Heart left ventricle (tissue), 16 donors: ENCODE data around the gene SERINC5. TPM values are rescaled to one million over a fixed set of nuclear protein-coding genes. Genes with fewer than 3 reads are reported as not detected.
A peak's percentile ranks its signal among the peaks of the same experiment; 100 is the strongest.

Experiments
- ATAC-seq, 4 donors: fragments of 200-7000 bp; cut with Tn5 transposase; one replicate each; pipeline ENCODE4 v1.9.1; 2020 to 2022; ENCODE audit warnings: moderate library complexity in 4 of 4, mild to moderate bottlenecking in 3 of 4, moderate number of reproducible peaks in 1 of 4
- DNase-seq, 5 donors: peaks; one replicate each; pipeline ENCODE4 v3.0.0-alpha.2; 2020
- H3K27ac ChIP-seq, 12 donors: fragments of 200-600 bp; sonication (generic) in 4 of 12; one replicate each; pipeline versions ENCODE4 v1.5.0 to v1.8.0; 2016 to 2022; ENCODE audit warnings: mild to moderate bottlenecking in 2 of 12
- H3K27me3 ChIP-seq, 9 donors: fragments of 200-600 bp; sonication (generic) in 2 of 9; one replicate each; pipeline versions ENCODE4 v1.5.1 to v1.8.0; 2016 to 2022; ENCODE audit warnings: mild to moderate bottlenecking in 3 of 9
- H3K36me3 ChIP-seq, 9 donors: fragments of 200-600 bp; sonication (generic) in 2 of 9; one replicate each; pipeline versions ENCODE4 v1.5.0 to v1.8.0; 2018 to 2022; ENCODE audit warnings: mild to moderate bottlenecking in 2 of 9
- H3K4me1 ChIP-seq, 12 donors: fragments of 200-600 bp; sonication (generic) in 4 of 12; one replicate each; pipeline versions ENCODE4 v1.5.0 to v1.8.0; 2016 to 2022; ENCODE audit warnings: mild to moderate bottlenecking in 3 of 12
- H3K4me3 ChIP-seq, 12 donors: fragments of 200-600 bp; sonication (generic) in 4 of 12; one replicate each; pipeline versions ENCODE4 v1.5.0 to v1.8.0; 2017 to 2022; ENCODE audit warnings: mild to moderate bottlenecking in 9 of 12, moderate library complexity in 4 of 12
- H3K9me3 ChIP-seq, 12 donors: fragments of 200-600 bp; sonication (generic) in 4 of 12; one replicate each; pipeline versions ENCODE4 v1.5.0 to v1.8.0; 2016 to 2022; ENCODE audit warnings: mild to moderate bottlenecking in 1 of 12
- CTCF ChIP-seq, 12 donors: fragments of 200-600 bp; sonication (generic) in 4 of 12; IDR thresholded peaks; one replicate each; pipeline versions ENCODE4 v1.5.0 to v1.8.0; 2018 to 2022; ENCODE audit warnings: antibody characterized with exemption in 12 of 12, mild to moderate bottlenecking in 5 of 12
- POLR2A ChIP-seq, 2 donors: fragments of 450-650 bp; IDR thresholded peaks; one replicate each; pipeline ENCODE4 v1.6.1; 2017; ENCODE audit warnings: antibody characterized with exemption in 2 of 2, mild to moderate bottlenecking in 2 of 2, moderate library complexity in 2 of 2
- intact Hi-C, 10 donors: fragments of 100-400 bp; cut with DNase I; formaldehyde crosslinking; loops; one replicate each; pipeline versions ENCODE4 v1.11.1 to v1.14.2; 2022
- polyA plus RNA-seq, 2 donors: library from polyadenylated mRNA; stranded (reverse); fragments of 200-250 nt; gene quantifications; one replicate each; pipeline ENCODE4 v1.2.3, GENCODE V29; 2013
- total RNA-seq, 9 donors: library from RNA; depleted of rRNA in 2 of 9; stranded (reverse); fragments of >200 nt in 2 of 9; fragmentation: NEBNext Ultra II Directional in 3 of 9; extraction: Animal tissue kit (Norgen Biotek cat#: 25700) in 3 of 9; gene quantifications; one replicate each; pipeline versions ENCODE4 v1.1.0 to v1.2.4, GENCODE V29; 2016 to 2023
- donor health status: ischemic (EF 13 %, LVEDD 7.1; RV severe dilation, severe dysfunction).
- donor health status: healthy with polysubstance abuse.
- donor health status: DM: no; HTN: yes; CAD: no.
- donor health status: DM: no; HTN: no; CAD: no.
- donor health status: ischemic (EF 25% LVEDD 6.9; RV normal size, moderate dysfunction).
- donor health status: ischemic (EF 25% LVEDD 5.7; RV mildly dilated, moderate dysfunction).
- donor health status: healthy.
- donor health status: DM: yes; HTN: yes; CAD: no.
- donor health status: ischemic (EF 35%, LVEDD 5.7; RV mildly dilated, moderate dysfunction).
- donor health status: nonischemic (EF 11% LVEDD 7.7; RV severe dilation, severe dysfunction).
- donor health status: DM: yes; HTN: yes; CAD: no.
- donor health status: PGD.
- donor health status: ischemic (EF 29% LVEDD 5.4; RV normal size, mild dysfunction).
- donor health status: nonischemic (EF 23%, LVEDD 6.1; RV moderate dilation, normal function).

SERINC5 gene
- total and polyA plus RNA-seq, 11 donors: 3.2 to 25.9 (median 13.5) TPM

GRCh38 chr5:80064124-80064523, 191.7 kb downstream of the SERINC5 start:
- Histone ChIP-seq H3K36me3 (peaks cover 0 to 77% (median 12%) of the 10 kb centered on the region in 9 donors), H3K27me3 (no peaks in the 10 kb centered on the region), H3K4me1 (peaks cover 0 to 14% (median 3%) of the 10 kb centered on the region in 12 donors), H3K4me3 (no peak overlapping the region), H3K9me3 (no peaks in the 10 kb centered on the region), H3K27ac (peak overlapping the region in 1 of 12 donors; percentile 15)
- no peak for DNase-seq
- ATAC-seq: no peak
- TF ChIP-seq CTCF (IDR thresholded peaks at IDR 0.05) (no peak), POLR2A (IDR thresholded peaks at IDR 0.05) (no peak)
- intact Hi-C loops: no loop called here

Other genes with a start within 250 kb of the SERINC5 start
- gene THBS4, start 220.7 kb downstream of the SERINC5 start, total RNA-seq: 100 to 1,000 TPM in 4 of 9 donors, 10 to 100 TPM in 5; 46.1 to 266 (median 79.9) TPM
- 10 to 100 TPM; 38.6 to 46.2 TPM for gene THBS4, start 220.7 kb downstream of the SERINC5 start, polyA plus RNA-seq
- not detected for gene SPZ1, start 64.0 kb upstream of the SERINC5 start, total RNA-seq
- gene SPZ1, start 64.0 kb upstream of the SERINC5 start, polyA plus RNA-seq: not detected
- 10 to 100 TPM; 16.1 to 53.2 (median 39.2) TPM for gene ZFYVE16, start 152.0 kb upstream of the SERINC5 start, total RNA-seq
- gene ZFYVE16, start 152.0 kb upstream of the SERINC5 start, polyA plus RNA-seq: 10 to 100 TPM; 10.3 to 17.8 TPM
- 1 to 10 TPM; 1.2 to 2.3 (median 1.7) TPM for gene FAM151B, start 232.1 kb upstream of the SERINC5 start, total RNA-seq
- 1 to 10 TPM in 1 of 2 donors, under 1 TPM in 1; 0.27 to 1.1 TPM for gene FAM151B, start 232.1 kb upstream of the SERINC5 start, polyA plus RNA-seq